ENCODE data around the gene UQCC2.

Gene UQCC2

GRCh38 chr6:33692078-33692759 lies 19.3 kb downstream of the UQCC2 start:
- DNase-seq, result no peak
- H3K27me3 ChIP-seq (replicated peaks; ENCODE audit: control insufficient read depth, insufficient read depth, low read length, poor library complexity, severe bottlenecking), result no peaks in the 10 kb centered on the region
- H3K36me3 ChIP-seq (ENCODE audit: control insufficient read depth, insufficient read depth, low read length), result peaks cover 39% of the 10 kb centered on the region
- no peaks in the 10 kb centered on the region for H3K9me3 ChIP-seq (ENCODE audit: control insufficient read depth, low read length)
- peak overlapping the region; percentile 65 for H3K27ac ChIP-seq (ENCODE audit: insufficient read depth, low read length, poor library complexity, severe bottlenecking)
- no peak overlapping the region for H3K4me3 ChIP-seq (ENCODE audit: insufficient read depth, low read depth, low read length, poor library complexity, severe bottlenecking)
- peaks cover 58% of the 10 kb centered on the region for H3K4me1 ChIP-seq (ENCODE audit: control insufficient read depth, insufficient read depth, low read length, poor library complexity, severe bottlenecking)

GRCh38 chr6:33691456-33692077 lies 19.9 kb downstream of the UQCC2 start:
- H3K4me1 ChIP-seq (ENCODE audit: control insufficient read depth, insufficient read depth, low read length, poor library complexity, severe bottlenecking), result peaks cover 51% of the 10 kb centered on the region
- no peak overlapping the region for H3K4me3 ChIP-seq (ENCODE audit: insufficient read depth, low read depth, low read length, poor library complexity, severe bottlenecking)
- H3K27me3 ChIP-seq (replicated peaks; ENCODE audit: control insufficient read depth, insufficient read depth, low read length, poor library complexity, severe bottlenecking), result no peaks in the 10 kb centered on the region
- no peaks in the 10 kb centered on the region for H3K9me3 ChIP-seq (ENCODE audit: control insufficient read depth, low read length)
- peaks cover 46% of the 10 kb centered on the region for H3K36me3 ChIP-seq (ENCODE audit: control insufficient read depth, insufficient read depth, low read length)
- H3K27ac ChIP-seq (ENCODE audit: insufficient read depth, low read length, poor library complexity, severe bottlenecking), result peak overlapping the region; percentile 65
- no peak for DNase-seq

- Histone ChIP-seq H3K4me1 (ENCODE audit: control insufficient read depth, insufficient read depth, low read length, poor library complexity, severe bottlenecking) (peaks cover 43% of the 10 kb centered on the region), H3K36me3 (ENCODE audit: control insufficient read depth, insufficient read depth, low read length) (peaks cover 54% of the 10 kb centered on the region), H3K9me3 (ENCODE audit: control insufficient read depth, low read length) (no peaks in the 10 kb centered on the region), H3K27me3 (replicated peaks; ENCODE audit: control insufficient read depth, insufficient read depth, low read length, poor library complexity, severe bottlenecking) (no peaks in the 10 kb centered on the region), H3K27ac (ENCODE audit: insufficient read depth, low read length, poor library complexity, severe bottlenecking) (no peak overlapping the region), H3K4me3 (ENCODE audit: insufficient read depth, low read depth, low read length, poor library complexity, severe bottlenecking) (no peak overlapping the region)
- DNase-seq, result no peak
Measured at GRCh38 chr6:33690766-33691165, 20.7 kb downstream of the UQCC2 start.

GRCh38 chr6:33689879-33690278 lies 21.6 kb downstream of the UQCC2 start:
- no peak for DNase-seq
- Histone ChIP-seq H3K27ac (ENCODE audit: insufficient read depth, low read length, poor library complexity, severe bottlenecking) (no peak overlapping the region), H3K4me1 (ENCODE audit: control insufficient read depth, insufficient read depth, low read length, poor library complexity, severe bottlenecking) (peaks cover 34% of the 10 kb centered on the region), H3K4me3 (ENCODE audit: insufficient read depth, low read depth, low read length, poor library complexity, severe bottlenecking) (no peak overlapping the region), H3K36me3 (ENCODE audit: control insufficient read depth, insufficient read depth, low read length) (peaks cover 63% of the 10 kb centered on the region), H3K9me3 (ENCODE audit: control insufficient read depth, low read length) (no peaks in the 10 kb centered on the region), H3K27me3 (replicated peaks; ENCODE audit: control insufficient read depth, insufficient read depth, low read length, poor library complexity, severe bottlenecking) (no peaks in the 10 kb centered on the region)

GRCh38 chr6:33689148-33689494 lies 22.4 kb downstream of the UQCC2 start:
- Histone ChIP-seq H3K9me3 (ENCODE audit: control insufficient read depth, low read length) (no peaks in the 10 kb centered on the region), H3K27me3 (replicated peaks; ENCODE audit: control insufficient read depth, insufficient read depth, low read length, poor library complexity, severe bottlenecking) (no peaks in the 10 kb centered on the region), H3K27ac (ENCODE audit: insufficient read depth, low read length, poor library complexity, severe bottlenecking) (no peak overlapping the region), H3K36me3 (ENCODE audit: control insufficient read depth, insufficient read depth, low read length) (peaks cover 70% of the 10 kb centered on the region), H3K4me1 (ENCODE audit: control insufficient read depth, insufficient read depth, low read length, poor library complexity, severe bottlenecking) (peaks cover 27% of the 10 kb centered on the region), H3K4me3 (ENCODE audit: insufficient read depth, low read depth, low read length, poor library complexity, severe bottlenecking) (no peak overlapping the region)
- DNase-seq, result no peak

- Histone ChIP-seq H3K4me1 (ENCODE audit: control insufficient read depth, insufficient read depth, low read length, poor library complexity, severe bottlenecking) (peaks cover 24% of the 10 kb centered on the region), H3K36me3 (ENCODE audit: control insufficient read depth, insufficient read depth, low read length) (peaks cover 76% of the 10 kb centered on the region), H3K9me3 (ENCODE audit: control insufficient read depth, low read length) (no peaks in the 10 kb centered on the region), H3K27ac (ENCODE audit: insufficient read depth, low read length, poor library complexity, severe bottlenecking) (no peak overlapping the region), H3K4me3 (ENCODE audit: insufficient read depth, low read depth, low read length, poor library complexity, severe bottlenecking) (no peak overlapping the region), H3K27me3 (replicated peaks; ENCODE audit: control insufficient read depth, insufficient read depth, low read length, poor library complexity, severe bottlenecking) (no peaks in the 10 kb centered on the region)
- no peak for DNase-seq
Measured at GRCh38 chr6:33688451-33689147, 22.9 kb downstream of the UQCC2 start.

- no peak for DNase-seq
- Histone ChIP-seq H3K27me3 (replicated peaks; ENCODE audit: control insufficient read depth, insufficient read depth, low read length, poor library complexity, severe bottlenecking) (no peaks in the 10 kb centered on the region), H3K4me3 (ENCODE audit: insufficient read depth, low read depth, low read length, poor library complexity, severe bottlenecking) (no peak overlapping the region), H3K9me3 (ENCODE audit: control insufficient read depth, low read length) (no peaks in the 10 kb centered on the region), H3K36me3 (ENCODE audit: control insufficient read depth, insufficient read depth, low read length) (peaks cover 79% of the 10 kb centered on the region), H3K27ac (ENCODE audit: insufficient read depth, low read length, poor library complexity, severe bottlenecking) (no peak overlapping the region), H3K4me1 (ENCODE audit: control insufficient read depth, insufficient read depth, low read length, poor library complexity, severe bottlenecking) (peaks cover 24% of the 10 kb centered on the region)
Measured at GRCh38 chr6:33688006-33688405, 23.5 kb downstream of the UQCC2 start.

- Histone ChIP-seq H3K4me3 (ENCODE audit: insufficient read depth, low read depth, low read length, poor library complexity, severe bottlenecking) (no peak overlapping the region), H3K27me3 (replicated peaks; ENCODE audit: control insufficient read depth, insufficient read depth, low read length, poor library complexity, severe bottlenecking) (no peaks in the 10 kb centered on the region), H3K9me3 (ENCODE audit: control insufficient read depth, low read length) (no peaks in the 10 kb centered on the region), H3K27ac (ENCODE audit: insufficient read depth, low read length, poor library complexity, severe bottlenecking) (no peak overlapping the region), H3K36me3 (ENCODE audit: control insufficient read depth, insufficient read depth, low read length) (peaks cover 79% of the 10 kb centered on the region), H3K4me1 (ENCODE audit: control insufficient read depth, insufficient read depth, low read length, poor library complexity, severe bottlenecking) (peaks cover 24% of the 10 kb centered on the region)
- DNase-seq, result no peak
Measured at GRCh38 chr6:33686981-33687975, 24.2 kb downstream of the UQCC2 start.

GRCh38 chr6:33686225-33686924 lies 25.1 kb downstream of the UQCC2 start:
- no peaks in the 10 kb centered on the region for H3K27me3 ChIP-seq (replicated peaks; ENCODE audit: control insufficient read depth, insufficient read depth, low read length, poor library complexity, severe bottlenecking)
- no peak overlapping the region for H3K4me3 ChIP-seq (ENCODE audit: insufficient read depth, low read depth, low read length, poor library complexity, severe bottlenecking)
- H3K27ac ChIP-seq (ENCODE audit: insufficient read depth, low read length, poor library complexity, severe bottlenecking), result no peak overlapping the region
- H3K36me3 ChIP-seq (ENCODE audit: control insufficient read depth, insufficient read depth, low read length), result peaks cover 86% of the 10 kb centered on the region
- H3K4me1 ChIP-seq (ENCODE audit: control insufficient read depth, insufficient read depth, low read length, poor library complexity, severe bottlenecking), result peaks cover 18% of the 10 kb centered on the region
- DNase-seq, result no peak
- H3K9me3 ChIP-seq (ENCODE audit: control insufficient read depth, low read length), result no peaks in the 10 kb centered on the region
